Karpas-422 (cell line): ENCODE data around the gene FCHSD2. TPM values are rescaled to one million over a fixed set of nuclear protein-coding genes. Genes with fewer than 3 reads are reported as not detected.

Experiments
- DNase-seq: peaks from one replicate; pipeline ENCODE4 v3.0.0-alpha.2; 2015
- H2AFZ ChIP-seq: fragments of 200-600 bp; sonication (generic); 2 replicates; pipeline ENCODE4 v1.6.1; 2014; ENCODE audit warnings: antibody characterized with exemption, low read length, mixed read lengths
- H3K27ac ChIP-seq: fragments of 200-600 bp; sonication (generic); 2 replicates; pipeline ENCODE4 v1.5.1; 2014; ENCODE audit warnings: mild to moderate bottlenecking, low read length, moderate library complexity
- H3K27me3 ChIP-seq: fragments of 200-600 bp; sonication (generic); 2 replicates; pipeline ENCODE4 v1.6.1; 2014; ENCODE audit warnings: low read length, mixed read lengths
- H3K36me3 ChIP-seq: fragments of 200-600 bp; sonication (generic); 2 replicates; pipeline ENCODE4 v1.6.1; 2014; ENCODE audit warnings: low read length, mixed read lengths; ENCODE audit not compliant: insufficient read depth
- H3K4me1 ChIP-seq: fragments of 200-600 bp; sonication (generic); 2 replicates; pipeline ENCODE4 v1.6.1; 2014; ENCODE audit warnings: mild to moderate bottlenecking, low read length, mixed read lengths
- H3K4me2 ChIP-seq: fragments of 200-600 bp; sonication (generic); 2 replicates; pipeline ENCODE4 v1.6.1; 2014; ENCODE audit warnings: low read length, low read depth, mild to moderate bottlenecking; ENCODE audit not compliant: poor library complexity, severe bottlenecking
- H3K4me3 ChIP-seq: fragments of 200-600 bp; sonication (generic); 2 replicates; pipeline ENCODE4 v1.5.1; 2014; ENCODE audit warnings: mild to moderate bottlenecking, antibody characterized with exemption, low read length, mixed read lengths
- H3K79me2 ChIP-seq: fragments of 200-600 bp; sonication (generic); 2 replicates; pipeline ENCODE4 v1.6.1; 2014; ENCODE audit warnings: mild to moderate bottlenecking, low read length, mixed read lengths
- H3K9ac ChIP-seq: fragments of 200-600 bp; sonication (generic); 2 replicates; pipeline ENCODE4 v1.6.0; 2014; ENCODE audit warnings: low read length
- H3K9me2 ChIP-seq: fragments of 200-600 bp; sonication (generic), shearing (Covaris generic); replicated peaks from 2 replicates; pipeline ENCODE4 v1.6.0; 2014; ENCODE audit warnings: mild to moderate bottlenecking, low read length, moderate library complexity; ENCODE audit not compliant: insufficient read depth
- H3K9me3 ChIP-seq: fragments of 300-700, 200-600 bp; sonication (generic); 2 replicates; pipeline ENCODE4 v1.6.1; 2014; ENCODE audit warnings: low read length, mixed read lengths
- H4K20me1 ChIP-seq: fragments of 200-600 bp; sonication (generic); 2 replicates; pipeline ENCODE4 v1.6.1; 2014; ENCODE audit warnings: mild to moderate bottlenecking, antibody characterized with exemption, low read length, low read depth; ENCODE audit not compliant: insufficient read depth
- total RNA-seq: library from RNA; depleted of rRNA; stranded (reverse); fragments of >200 nt; shearing (Covaris generic); gene quantifications from 2 replicates; pipeline ENCODE4 v1.2.3, GENCODE V29; 2014; ENCODE audit warnings: low replicate concordance

The FCHSD2 gene
- total RNA-seq, 1 experiment from 2014 or later: 48.2 TPM

DNA sequence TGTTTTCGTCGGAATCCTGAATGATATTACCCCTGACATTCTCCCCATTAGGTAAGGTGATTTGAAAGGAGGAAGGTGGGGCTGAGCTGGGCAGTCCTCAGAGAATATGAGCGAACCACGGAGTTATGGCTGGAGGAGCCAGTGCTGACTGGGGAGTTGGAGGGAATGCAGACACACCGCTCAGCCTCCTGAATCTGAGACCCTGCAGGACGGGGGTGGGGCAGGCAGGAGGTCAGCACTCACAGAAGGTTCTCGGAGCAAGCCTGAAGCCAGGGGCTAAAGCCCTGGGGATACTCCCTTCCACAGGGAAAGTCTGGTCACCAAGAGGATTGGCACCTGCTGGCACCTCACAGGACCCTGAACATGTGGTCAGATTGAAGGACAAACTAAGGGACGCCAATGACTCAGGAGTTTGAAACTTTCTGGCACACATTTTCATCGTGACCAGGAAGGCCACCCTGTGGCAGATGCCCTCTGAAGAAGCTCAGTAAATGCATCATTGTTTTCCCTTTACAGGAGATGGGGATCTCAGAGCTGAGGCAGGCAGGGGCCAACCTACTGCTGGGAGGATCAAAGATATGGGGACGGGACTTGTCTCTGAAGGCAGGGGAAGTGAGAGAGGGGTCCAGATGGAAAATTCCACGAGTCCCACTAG, 26.9 kb upstream of the FCHSD2 start:
- Histone ChIP-seq H3K4me2 (no peak overlapping the region), H3K27me3 (no peaks in the 10 kb centered on the region), H3K9me2 (no peaks in the 10 kb centered on the region), H3K9ac (no peak overlapping the region), H3K27ac (no peak overlapping the region), H2AFZ (no peak overlapping the region), H3K9me3 (no peaks in the 10 kb centered on the region), H3K36me3 (no peaks in the 10 kb centered on the region), H3K79me2 (no peaks in the 10 kb centered on the region), H3K4me3 (no peak overlapping the region), H3K4me1 (peaks cover 55% of the 10 kb centered on the region), H4K20me1 (no peaks in the 10 kb centered on the region)
- DNase-seq: no peak

DNA sequence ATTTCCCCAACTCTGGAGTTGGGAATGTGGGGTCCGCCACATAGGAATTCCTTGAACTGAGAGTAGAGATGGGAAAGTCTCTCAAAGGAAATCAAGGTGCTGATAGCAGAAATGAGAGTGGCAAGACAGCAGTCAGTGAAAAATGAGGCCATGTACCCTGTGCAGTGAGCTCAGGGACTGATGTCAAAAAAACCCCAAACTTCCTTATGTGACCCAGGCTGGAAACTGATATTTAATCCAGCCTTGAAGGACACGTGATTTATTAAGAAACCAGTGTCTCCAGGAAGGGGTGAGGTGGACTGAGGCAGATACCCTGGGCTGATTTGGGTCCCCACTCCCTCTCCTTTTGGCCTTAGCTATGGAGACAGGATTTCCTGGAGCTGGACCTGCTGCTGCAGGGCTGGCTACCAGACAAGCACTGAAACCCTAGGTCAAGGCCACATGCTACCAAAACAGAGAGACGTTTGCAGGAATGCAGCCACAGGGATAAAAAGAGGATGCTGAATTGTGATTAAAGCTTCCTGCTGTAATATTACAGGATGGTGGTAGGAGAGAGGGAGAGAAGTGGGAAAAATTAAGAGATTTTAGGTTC, 25.3 kb upstream of the FCHSD2 start:
- Histone ChIP-seq H2AFZ (no peak overlapping the region), H3K9me3 (no peaks in the 10 kb centered on the region), H3K4me3 (no peak overlapping the region), H3K4me2 (no peak overlapping the region), H3K9me2 (no peaks in the 10 kb centered on the region), H3K79me2 (no peaks in the 10 kb centered on the region), H3K27me3 (no peaks in the 10 kb centered on the region), H3K36me3 (no peaks in the 10 kb centered on the region), H3K27ac (peak overlapping the region; percentile 8; the same call in 1 of the 2 replicates), H3K9ac (no peak overlapping the region), H4K20me1 (no peaks in the 10 kb centered on the region), H3K4me1 (peaks cover 71% of the 10 kb centered on the region)
- DNase-seq: no peak

DNA sequence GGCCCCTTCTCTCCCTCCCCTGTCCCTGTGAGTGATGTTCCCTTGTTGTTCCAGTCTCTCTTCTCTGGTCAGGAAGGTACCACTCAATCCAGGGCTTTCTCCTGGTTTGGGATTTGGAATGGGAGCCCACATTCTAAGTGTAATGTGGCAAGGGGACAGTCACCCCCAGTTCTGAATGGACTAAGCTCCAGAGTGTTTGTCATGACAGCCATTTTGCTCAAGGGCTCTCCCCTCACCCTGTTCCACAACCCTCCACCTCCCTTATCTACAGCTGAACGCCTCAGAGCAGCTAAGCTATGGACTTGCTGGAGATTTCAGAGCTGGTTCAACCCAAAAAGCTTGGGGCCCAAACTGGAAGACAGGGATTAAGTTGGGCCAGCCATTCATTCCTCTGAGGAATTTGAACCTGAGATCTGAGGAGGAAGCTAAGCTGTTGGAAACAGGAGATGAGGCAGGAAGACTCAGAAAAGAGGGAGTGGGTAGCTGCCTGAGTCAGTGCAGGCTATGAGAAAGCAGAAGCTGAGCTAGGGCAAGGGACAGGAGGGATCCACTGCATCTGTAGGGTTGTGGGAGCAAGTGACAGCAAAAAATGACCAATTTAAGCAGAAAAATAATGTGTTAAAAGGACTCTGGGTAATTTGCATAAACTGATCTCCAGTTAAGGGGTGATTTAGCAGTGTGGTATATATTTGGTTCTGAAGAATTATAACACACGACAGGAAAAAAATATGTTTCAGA, 22.9 kb upstream of the FCHSD2 start:
- Histone ChIP-seq H2AFZ (no peak overlapping the region), H4K20me1 (no peaks in the 10 kb centered on the region), H3K4me2 (peak overlapping the region; percentile 59), H3K27me3 (no peaks in the 10 kb centered on the region), H3K4me1 (peaks cover 63% of the 10 kb centered on the region), H3K27ac (peak overlapping the region; percentile 94), H3K36me3 (no peaks in the 10 kb centered on the region), H3K9ac (peak overlapping the region; percentile 61), H3K9me2 (no peaks in the 10 kb centered on the region), H3K9me3 (no peaks in the 10 kb centered on the region), H3K4me3 (peak overlapping the region; percentile 31; the same call in 1 of the 2 replicates), H3K79me2 (no peaks in the 10 kb centered on the region)
- DNase-seq: peak; percentile 78

DNA sequence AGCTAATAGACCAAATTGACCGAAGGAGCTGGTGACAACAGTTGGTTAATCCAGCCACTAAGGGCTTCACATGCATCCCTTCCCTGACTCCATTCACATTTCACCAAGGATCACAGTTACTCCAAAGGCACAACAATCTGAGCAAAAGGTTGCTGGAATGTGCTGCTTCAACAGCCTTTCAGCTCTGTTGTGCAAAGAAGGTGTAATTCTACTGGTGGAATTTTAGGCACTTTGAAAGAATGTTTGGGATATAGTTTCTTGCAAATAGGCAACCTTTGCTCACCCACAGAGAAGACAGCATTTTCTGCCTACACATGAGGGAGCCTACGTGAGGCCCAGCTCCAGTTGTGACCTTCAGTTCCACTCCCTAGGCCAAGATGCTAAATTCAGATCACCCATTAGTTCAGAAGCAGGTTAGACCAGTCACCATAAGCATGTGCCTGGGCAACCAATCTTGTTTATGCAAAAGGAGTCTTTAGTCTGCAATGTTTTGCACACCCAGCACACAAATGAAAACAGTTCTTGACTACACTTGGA, 21.6 kb upstream of the FCHSD2 start:
- Histone ChIP-seq H4K20me1 (no peaks in the 10 kb centered on the region), H3K4me3 (no peak overlapping the region), H3K9me3 (no peaks in the 10 kb centered on the region), H3K27ac (peak overlapping the region; percentile 94), H3K36me3 (no peaks in the 10 kb centered on the region), H3K79me2 (peaks cover 3% of the 10 kb centered on the region; the same call in 1 of the 2 replicates), H2AFZ (no peak overlapping the region), H3K9me2 (no peaks in the 10 kb centered on the region), H3K4me1 (peaks cover 65% of the 10 kb centered on the region), H3K4me2 (peak overlapping the region; percentile 59), H3K9ac (peak overlapping the region; percentile 61), H3K27me3 (no peaks in the 10 kb centered on the region)
- DNase-seq: no peak

DNA sequence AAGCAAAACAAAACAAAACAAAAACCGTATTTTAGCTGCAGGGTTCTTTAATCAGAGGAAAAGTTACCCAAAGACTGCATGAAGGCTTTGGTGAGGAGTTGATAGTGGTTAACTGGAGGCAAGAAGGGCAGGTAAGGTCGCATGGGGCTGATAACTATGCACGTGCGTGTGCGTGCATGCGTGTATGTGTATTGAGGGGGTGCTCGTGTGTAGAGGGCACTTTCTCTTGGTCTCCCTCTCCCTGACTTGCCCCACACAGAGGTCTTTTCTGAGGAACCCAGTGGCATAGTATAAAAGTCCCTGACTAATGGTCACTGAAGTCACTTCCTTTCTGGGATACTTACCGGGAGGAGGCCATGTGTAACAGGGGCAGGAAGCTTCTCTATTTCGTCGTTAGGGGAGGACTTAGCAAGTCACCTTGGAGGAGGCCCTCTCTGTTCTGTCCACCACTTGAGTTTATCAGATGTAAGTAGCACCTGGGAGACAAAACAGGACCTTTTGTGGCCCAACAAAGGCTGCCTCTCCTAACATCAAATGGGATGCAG, 20.1 kb upstream of the FCHSD2 start:
- Histone ChIP-seq H3K9me3 (no peaks in the 10 kb centered on the region), H3K4me2 (peak overlapping the region; percentile 10), H3K9ac (peak overlapping the region; percentile 9; the same call in 1 of the 2 replicates), H3K27me3 (no peaks in the 10 kb centered on the region), H2AFZ (no peak overlapping the region), H3K9me2 (no peaks in the 10 kb centered on the region), H4K20me1 (no peaks in the 10 kb centered on the region), H3K27ac (peak overlapping the region; percentile 94), H3K4me3 (no peak overlapping the region), H3K79me2 (peaks cover 7% of the 10 kb centered on the region; the same call in 1 of the 2 replicates), H3K36me3 (no peaks in the 10 kb centered on the region), H3K4me1 (peaks cover 75% of the 10 kb centered on the region)
- DNase-seq: no peak

DNA sequence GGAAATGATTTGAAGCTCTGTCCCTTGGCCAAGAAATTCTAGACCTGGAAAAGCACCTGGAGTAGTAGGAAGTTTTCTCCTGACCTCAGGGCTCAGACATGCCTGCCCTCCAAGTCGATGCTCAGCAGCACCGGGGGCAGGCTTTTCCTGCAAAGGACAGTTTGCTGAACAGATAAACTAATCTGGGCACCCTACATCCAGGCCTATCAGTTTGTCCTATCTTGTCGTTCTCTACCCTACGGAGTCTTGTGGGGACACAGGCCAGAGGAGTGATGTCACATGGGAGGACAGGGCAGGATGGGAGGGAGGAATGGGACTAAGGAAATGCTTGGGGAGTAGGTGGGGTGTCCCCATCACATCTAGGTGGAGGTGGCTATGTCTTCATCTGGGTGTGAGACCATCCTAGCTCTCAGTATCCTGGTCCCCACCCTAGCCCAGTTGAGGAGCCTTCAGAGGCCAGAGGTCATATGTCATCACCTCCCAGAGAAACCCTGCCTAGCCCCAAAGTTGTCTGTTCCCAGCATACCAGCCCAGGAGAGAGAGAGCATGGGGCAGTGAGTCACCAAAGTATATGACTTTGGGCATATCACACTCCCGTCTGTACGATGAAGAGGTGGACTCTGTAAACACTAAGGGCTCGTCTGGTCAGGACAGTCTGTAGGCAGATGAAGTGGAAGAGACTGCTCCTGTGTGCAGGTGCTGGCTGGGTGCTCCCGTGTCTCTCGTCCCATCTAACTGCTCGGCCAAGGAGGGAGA, 18.1 kb upstream of the FCHSD2 start:
- Histone ChIP-seq H3K4me2 (no peak overlapping the region), H4K20me1 (no peaks in the 10 kb centered on the region), H3K9me3 (no peaks in the 10 kb centered on the region), H3K36me3 (no peaks in the 10 kb centered on the region), H3K79me2 (peaks cover 7% of the 10 kb centered on the region; the same call in 1 of the 2 replicates), H3K4me1 (peaks cover 81% of the 10 kb centered on the region), H3K9ac (peak overlapping the region; percentile 81; the same call in 1 of the 2 replicates), H3K27me3 (no peaks in the 10 kb centered on the region), H2AFZ (no peak overlapping the region), H3K4me3 (no peak overlapping the region), H3K27ac (peak overlapping the region; percentile 99), H3K9me2 (no peaks in the 10 kb centered on the region)
- DNase-seq: no peak

DNA sequence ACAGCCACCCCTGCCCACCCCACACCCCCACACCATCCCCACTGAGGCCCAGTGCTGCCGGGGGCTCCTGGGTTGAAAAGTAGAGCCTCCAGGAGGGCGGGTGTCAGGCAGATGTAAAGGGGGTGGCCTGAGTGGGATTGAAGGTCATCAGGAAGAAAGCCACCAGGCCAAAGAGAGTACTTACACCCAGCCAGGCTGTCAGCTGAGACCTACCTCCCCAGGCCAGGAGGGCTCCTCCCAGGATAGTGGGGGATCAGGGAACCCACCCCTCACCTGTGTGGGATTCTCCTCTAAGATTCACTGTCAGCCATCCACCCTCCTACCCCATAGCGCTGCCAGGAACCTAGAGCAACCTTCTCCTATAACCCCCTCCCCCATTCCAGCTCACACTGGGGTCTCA, 17.2 kb upstream of the FCHSD2 start:
- H3K9me2 ChIP-seq: no peaks in the 10 kb centered on the region
- peak overlapping the region; percentile 90 for H3K4me2 ChIP-seq
- H3K9ac ChIP-seq: peak overlapping the region; percentile 81
- peak overlapping the region; percentile 60; the same call in 1 of the 2 replicates for H3K4me3 ChIP-seq
- H4K20me1 ChIP-seq: no peaks in the 10 kb centered on the region
- no peaks in the 10 kb centered on the region for H3K36me3 ChIP-seq
- H2AFZ ChIP-seq: no peak overlapping the region
- DNase-seq: no peak
- no peaks in the 10 kb centered on the region for H3K27me3 ChIP-seq
- H3K4me1 ChIP-seq: peaks cover 81% of the 10 kb centered on the region
- H3K9me3 ChIP-seq: no peaks in the 10 kb centered on the region
- H3K79me2 ChIP-seq: peaks cover 7% of the 10 kb centered on the region; the same call in 1 of the 2 replicates
- H3K27ac ChIP-seq: peak overlapping the region; percentile 99
